ENCODE data around the gene WDR82. TPM values are rescaled to one million over a fixed set of nuclear protein-coding genes. Genes with fewer than 3 reads are reported as not detected.

The WDR82 gene
- total RNA-seq, 1 donor from 2014 or later = 57.4 TPM

DNA sequence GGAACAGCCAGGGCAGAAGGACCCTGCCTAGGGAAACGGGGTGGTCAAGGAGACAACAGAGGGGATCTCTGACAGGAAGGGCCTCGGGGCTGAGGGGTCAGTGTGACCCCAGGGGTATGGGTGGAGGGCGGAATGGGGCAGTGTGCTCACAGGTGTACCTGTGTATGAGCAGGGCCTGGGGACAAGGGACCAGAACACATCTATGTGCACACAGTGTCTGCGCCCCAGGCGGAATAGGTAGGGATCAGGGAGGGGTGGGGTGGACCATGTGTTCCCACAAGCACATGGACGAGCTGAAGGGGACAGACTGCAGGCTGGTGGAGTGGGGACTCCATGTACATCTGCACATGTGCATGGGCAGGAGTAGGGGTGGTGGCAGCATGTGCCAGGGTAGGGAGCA lies 48.0 kb downstream of the WDR82 start:
- no peak for TF ChIP-seq EZH2 (IDR thresholded peaks at IDR 0.05; ENCODE audit: insufficient read depth, low read length)
- TF ChIP-seq, protein P1, sequence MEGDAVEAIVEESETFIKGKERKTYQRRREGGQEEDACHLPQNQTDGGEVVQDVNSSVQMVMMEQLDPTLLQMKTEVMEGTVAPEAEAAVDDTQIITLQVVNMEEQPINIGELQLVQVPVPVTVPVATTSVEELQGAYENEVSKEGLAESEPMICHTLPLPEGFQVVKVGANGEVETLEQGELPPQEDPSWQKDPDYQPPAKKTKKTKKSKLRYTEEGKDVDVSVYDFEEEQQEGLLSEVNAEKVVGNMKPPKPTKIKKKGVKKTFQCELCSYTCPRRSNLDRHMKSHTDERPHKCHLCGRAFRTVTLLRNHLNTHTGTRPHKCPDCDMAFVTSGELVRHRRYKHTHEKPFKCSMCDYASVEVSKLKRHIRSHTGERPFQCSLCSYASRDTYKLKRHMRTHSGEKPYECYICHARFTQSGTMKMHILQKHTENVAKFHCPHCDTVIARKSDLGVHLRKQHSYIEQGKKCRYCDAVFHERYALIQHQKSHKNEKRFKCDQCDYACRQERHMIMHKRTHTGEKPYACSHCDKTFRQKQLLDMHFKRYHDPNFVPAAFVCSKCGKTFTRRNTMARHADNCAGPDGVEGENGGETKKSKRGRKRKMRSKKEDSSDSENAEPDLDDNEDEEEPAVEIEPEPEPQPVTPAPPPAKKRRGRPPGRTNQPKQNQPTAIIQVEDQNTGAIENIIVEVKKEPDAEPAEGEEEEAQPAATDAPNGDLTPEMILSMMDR (IDR thresholded peaks at IDR 0.05; ENCODE audit: insufficient read depth, low read depth, low read length) = no peak
- Histone ChIP-seq H2AFZ (ENCODE audit: low read depth, low read length) (no peak overlapping the region), H4K20me1 (ENCODE audit: insufficient read depth, low read length) (peaks cover 70% of the 10 kb centered on the region), H3K4me1 (ENCODE audit: insufficient read depth, low read length) (no peaks in the 10 kb centered on the region), H3K9me3 (ENCODE audit: insufficient read depth, low read depth, low read length) (no peaks in the 10 kb centered on the region), H3K9ac (ENCODE audit: low read length) (no peak overlapping the region), H3K79me2 (ENCODE audit: insufficient read depth, low read length) (peaks cover 31% of the 10 kb centered on the region), H3K27me3 (ENCODE audit: insufficient read depth, low read length) (no peaks in the 10 kb centered on the region), H3K27ac (ENCODE audit: low read depth, low read length) (no peak overlapping the region), H3K36me3 (ENCODE audit: insufficient read depth, low read length) (peaks cover 13% of the 10 kb centered on the region), H3K4me3 (ENCODE audit: insufficient read depth, low read depth, low read length) (no peak overlapping the region), H3K4me2 (ENCODE audit: low read length) (no peak overlapping the region)
- no peak for FAIRE-seq
- Mint-ChIP-seq H3K4me1 (ENCODE audit: low read depth, unreplicated experiment) (peaks cover 2% of the 10 kb centered on the region), H3K27me3 (ENCODE audit: low read depth, unreplicated experiment) (no peaks in the 10 kb centered on the region), H3K9me3 (ENCODE audit: unreplicated experiment) (peaks cover 6% of the 10 kb centered on the region), H3K36me3 (ENCODE audit: low read depth, unreplicated experiment) (peaks cover 13% of the 10 kb centered on the region), H3K27ac (ENCODE audit: unreplicated experiment) (no peak overlapping the region), H3K4me3 (ENCODE audit: unreplicated experiment) (no peak overlapping the region)
- DNase-seq (ENCODE audit: low read depth) = no peak

DNA sequence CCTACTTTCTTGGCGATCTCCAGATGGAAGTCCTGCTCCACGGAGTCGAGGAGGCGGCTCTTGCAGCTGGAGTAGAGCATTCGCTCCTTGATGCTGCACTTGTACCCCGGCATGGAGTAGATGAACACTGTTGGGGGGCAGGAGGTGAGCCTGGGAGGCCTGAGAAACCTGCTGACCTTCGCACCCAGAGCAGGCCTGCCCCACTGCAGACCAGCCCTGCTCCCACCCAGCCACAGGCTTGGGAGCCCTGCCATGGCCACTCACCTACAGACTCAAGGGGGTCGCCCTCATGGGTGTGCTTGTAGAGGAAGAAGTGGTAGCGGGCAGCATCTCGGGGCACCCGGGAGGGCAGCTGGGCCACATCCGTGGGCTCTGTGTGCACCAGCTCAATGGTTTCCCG lies 48.8 kb downstream of the WDR82 start:
- TF ChIP-seq EZH2 (IDR thresholded peaks at IDR 0.05; ENCODE audit: insufficient read depth, low read length) = no peak
- TF ChIP-seq, protein P1 (IDR thresholded peaks at IDR 0.05; ENCODE audit: insufficient read depth, low read depth, low read length) = no peak
- H3K4me2 ChIP-seq (ENCODE audit: low read length) = no peak overlapping the region
- no peak overlapping the region for H2AFZ ChIP-seq (ENCODE audit: low read depth, low read length)
- DNase-seq (ENCODE audit: low read depth) (no peak), FAIRE-seq (no peak)
- no peak overlapping the region for H3K27ac ChIP-seq (ENCODE audit: low read depth, low read length)
- H3K79me2 ChIP-seq (ENCODE audit: insufficient read depth, low read length) = peaks cover 23% of the 10 kb centered on the region
- peaks cover 62% of the 10 kb centered on the region for H4K20me1 ChIP-seq (ENCODE audit: insufficient read depth, low read length)
- no peaks in the 10 kb centered on the region for H3K27me3 ChIP-seq (ENCODE audit: insufficient read depth, low read length)
- H3K4me3 Mint-ChIP-seq (ENCODE audit: unreplicated experiment) = no peak overlapping the region
- H3K27ac Mint-ChIP-seq (ENCODE audit: unreplicated experiment) = no peak overlapping the region
- peaks cover 3% of the 10 kb centered on the region for H3K27me3 Mint-ChIP-seq (ENCODE audit: low read depth, unreplicated experiment)
- peaks cover 6% of the 10 kb centered on the region for H3K9me3 Mint-ChIP-seq (ENCODE audit: unreplicated experiment)
- no peak overlapping the region for H3K4me3 ChIP-seq (ENCODE audit: insufficient read depth, low read depth, low read length)
- H3K4me1 ChIP-seq (ENCODE audit: insufficient read depth, low read length) = no peaks in the 10 kb centered on the region
- H3K9ac ChIP-seq (ENCODE audit: low read length) = no peak overlapping the region
- no peaks in the 10 kb centered on the region for H3K4me1 Mint-ChIP-seq (ENCODE audit: low read depth, unreplicated experiment)
- H3K36me3 Mint-ChIP-seq (ENCODE audit: low read depth, unreplicated experiment) = peaks cover 13% of the 10 kb centered on the region
- H3K9me3 ChIP-seq (ENCODE audit: insufficient read depth, low read depth, low read length) = no peaks in the 10 kb centered on the region
- H3K36me3 ChIP-seq (ENCODE audit: insufficient read depth, low read length) = peaks cover 11% of the 10 kb centered on the region

GRCh38 chr3:52228751-52229291 lies 49.6 kb downstream of the WDR82 start:
- Histone ChIP-seq H3K9ac (ENCODE audit: low read length) (no peak overlapping the region), H3K4me1 (ENCODE audit: insufficient read depth, low read length) (no peaks in the 10 kb centered on the region), H3K4me2 (ENCODE audit: low read length) (no peak overlapping the region), H2AFZ (ENCODE audit: low read depth, low read length) (no peak overlapping the region), H3K9me3 (ENCODE audit: insufficient read depth, low read depth, low read length) (no peaks in the 10 kb centered on the region), H3K36me3 (ENCODE audit: insufficient read depth, low read length) (peaks cover 11% of the 10 kb centered on the region), H3K4me3 (ENCODE audit: insufficient read depth, low read depth, low read length) (no peak overlapping the region), H3K79me2 (ENCODE audit: insufficient read depth, low read length) (peaks cover 15% of the 10 kb centered on the region), H3K27ac (ENCODE audit: low read depth, low read length) (no peak overlapping the region), H4K20me1 (ENCODE audit: insufficient read depth, low read length) (peaks cover 54% of the 10 kb centered on the region), H3K27me3 (ENCODE audit: insufficient read depth, low read length) (no peaks in the 10 kb centered on the region)
- peaks cover 6% of the 10 kb centered on the region for H3K9me3 Mint-ChIP-seq (ENCODE audit: unreplicated experiment)
- no peak overlapping the region for H3K4me3 Mint-ChIP-seq (ENCODE audit: unreplicated experiment)
- peaks cover 6% of the 10 kb centered on the region for H3K27me3 Mint-ChIP-seq (ENCODE audit: low read depth, unreplicated experiment)
- no peak for DNase-seq (ENCODE audit: low read depth)
- H3K4me1 Mint-ChIP-seq (ENCODE audit: low read depth, unreplicated experiment) = no peaks in the 10 kb centered on the region
- no peak for FAIRE-seq
- TF ChIP-seq, protein P1 (IDR thresholded peaks at IDR 0.05; ENCODE audit: insufficient read depth, low read depth, low read length) = no peak
- no peak for TF ChIP-seq EZH2 (IDR thresholded peaks at IDR 0.05; ENCODE audit: insufficient read depth, low read length)
- no peak overlapping the region for H3K27ac Mint-ChIP-seq (ENCODE audit: unreplicated experiment)
- H3K36me3 Mint-ChIP-seq (ENCODE audit: low read depth, unreplicated experiment) = peaks cover 13% of the 10 kb centered on the region
